GM03348 (cell line): ENCODE data around the gene NOC2L.

Source experiments
- DNase-seq: peaks from one replicate; pipeline ENCODE4 v3.0.0; 2012; ENCODE audit warnings: low spot score

Gene NOC2L

DNA sequence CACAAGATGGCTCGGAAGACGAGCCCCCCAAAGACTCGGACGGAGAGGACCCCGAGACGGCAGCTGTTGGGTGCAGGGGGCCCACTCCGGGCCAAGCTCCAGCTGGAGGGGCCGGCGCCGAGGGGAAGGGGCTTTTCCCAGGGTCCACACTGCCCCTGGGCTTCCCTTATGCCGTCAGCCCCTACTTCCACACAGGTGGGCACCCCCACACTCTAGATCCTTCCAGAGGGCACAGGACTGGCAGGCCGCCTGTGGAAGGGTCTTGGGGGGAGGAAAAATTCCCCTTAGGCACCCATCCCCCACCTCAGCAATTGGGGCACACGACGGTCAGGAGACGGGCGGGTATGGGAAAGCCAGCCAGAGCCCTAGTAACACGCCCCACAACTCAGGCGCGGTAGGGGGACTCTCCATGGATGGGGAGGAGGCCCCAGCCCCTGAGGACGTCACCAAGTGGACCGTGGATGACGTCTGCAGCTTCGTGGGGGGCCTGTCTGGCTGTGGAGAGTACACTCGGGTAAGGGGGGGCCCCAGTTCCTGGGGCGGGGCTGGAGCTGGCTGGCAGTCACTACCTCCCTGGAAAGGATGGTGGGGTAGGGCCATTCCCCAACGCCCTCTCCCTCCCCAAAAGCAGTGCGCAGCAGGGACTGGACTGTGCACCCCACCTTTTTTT, 16.1 kb downstream of the NOC2L start:
- no peak for DNase-seq

DNA sequence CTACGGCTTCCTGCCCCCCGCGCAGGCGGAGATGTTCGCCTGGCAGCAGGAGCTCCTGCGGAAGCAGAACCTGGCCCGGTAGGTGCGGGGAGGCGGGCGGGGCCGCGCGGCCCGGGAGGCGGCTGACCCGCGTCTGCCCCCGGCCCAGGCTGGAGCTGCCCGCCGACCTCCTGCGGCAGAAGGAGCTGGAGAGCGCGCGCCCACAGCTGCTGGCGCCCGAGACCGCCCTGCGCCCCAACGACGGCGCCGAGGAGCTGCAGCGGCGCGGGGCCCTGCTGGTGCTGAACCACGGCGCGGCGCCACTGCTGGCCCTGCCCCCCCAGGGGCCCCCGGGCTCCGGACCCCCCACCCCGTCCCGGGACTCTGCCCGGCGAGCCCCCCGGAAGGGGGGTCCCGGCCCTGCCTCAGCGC, 16.6 kb downstream of the NOC2L start:
- no peak for DNase-seq

DNA sequence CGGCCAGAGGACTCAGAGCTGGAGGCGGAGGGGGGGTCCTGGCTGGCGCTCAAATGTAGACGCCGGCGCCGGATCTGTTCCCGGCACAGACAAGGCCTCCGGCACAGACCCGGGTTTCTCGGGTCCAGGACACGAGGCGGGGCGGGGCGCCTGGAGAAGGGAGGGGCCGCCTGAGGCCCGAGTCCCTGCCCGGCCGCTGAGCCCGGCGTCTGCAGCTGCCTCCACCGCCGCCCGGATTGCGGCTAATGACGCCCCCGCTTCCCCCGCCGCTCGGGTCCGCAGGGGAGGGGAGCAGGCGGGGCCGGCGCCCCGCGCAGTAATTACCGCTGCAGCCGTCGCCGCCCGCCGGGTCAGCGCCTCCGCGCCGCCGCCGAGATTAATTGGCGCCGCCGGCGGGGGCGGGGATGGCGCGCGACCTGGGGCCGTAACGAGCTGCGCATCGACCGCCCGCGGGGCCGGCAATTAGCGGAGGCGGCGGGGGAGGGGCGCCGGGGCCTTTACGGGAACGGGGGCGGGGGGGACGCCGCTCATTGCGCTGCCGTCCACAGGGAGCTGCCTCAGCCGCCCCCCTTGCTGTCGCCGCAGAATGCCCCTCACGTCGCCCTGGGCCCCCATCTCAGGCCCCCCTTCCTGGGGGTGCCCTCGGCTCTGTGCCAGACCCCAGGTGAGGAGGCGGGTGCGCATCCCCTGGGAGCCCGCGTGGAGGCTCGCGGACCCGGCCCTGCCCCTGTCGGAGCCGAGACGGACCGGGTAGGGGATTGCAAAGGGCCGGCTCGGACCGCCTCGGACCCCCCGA, 17.3 kb downstream of the NOC2L start:
- DNase-seq = peak; percentile 93

DNA sequence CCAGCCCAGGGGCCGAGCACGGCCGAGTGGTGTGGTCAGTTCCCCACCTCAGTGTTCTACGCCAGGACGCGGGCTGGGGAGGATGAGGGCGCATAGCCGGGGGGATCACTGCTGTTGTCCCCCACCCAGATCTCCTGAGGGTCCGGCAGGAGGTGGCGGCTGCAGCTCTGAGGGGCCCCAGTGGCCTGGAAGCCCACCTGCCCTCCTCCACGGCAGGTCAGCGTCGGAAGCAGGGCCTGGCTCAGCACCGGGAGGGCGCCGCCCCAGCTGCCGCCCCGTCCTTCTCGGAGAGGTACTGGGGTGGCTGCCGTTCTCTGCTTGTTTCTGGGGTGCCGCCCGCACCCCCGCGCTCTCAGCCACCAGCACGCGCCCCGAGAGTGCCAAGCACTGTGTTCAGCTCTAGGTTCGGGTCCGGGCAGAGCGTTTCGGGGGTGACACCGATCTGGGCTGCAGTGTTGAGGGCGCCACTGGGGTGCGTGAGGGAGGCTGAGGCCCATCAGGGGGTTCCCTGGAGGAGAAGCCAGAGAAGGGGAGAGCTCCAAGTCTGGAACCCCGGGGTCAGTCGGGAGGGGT, 18.0 kb downstream of the NOC2L start:
- DNase-seq = no peak

DNA sequence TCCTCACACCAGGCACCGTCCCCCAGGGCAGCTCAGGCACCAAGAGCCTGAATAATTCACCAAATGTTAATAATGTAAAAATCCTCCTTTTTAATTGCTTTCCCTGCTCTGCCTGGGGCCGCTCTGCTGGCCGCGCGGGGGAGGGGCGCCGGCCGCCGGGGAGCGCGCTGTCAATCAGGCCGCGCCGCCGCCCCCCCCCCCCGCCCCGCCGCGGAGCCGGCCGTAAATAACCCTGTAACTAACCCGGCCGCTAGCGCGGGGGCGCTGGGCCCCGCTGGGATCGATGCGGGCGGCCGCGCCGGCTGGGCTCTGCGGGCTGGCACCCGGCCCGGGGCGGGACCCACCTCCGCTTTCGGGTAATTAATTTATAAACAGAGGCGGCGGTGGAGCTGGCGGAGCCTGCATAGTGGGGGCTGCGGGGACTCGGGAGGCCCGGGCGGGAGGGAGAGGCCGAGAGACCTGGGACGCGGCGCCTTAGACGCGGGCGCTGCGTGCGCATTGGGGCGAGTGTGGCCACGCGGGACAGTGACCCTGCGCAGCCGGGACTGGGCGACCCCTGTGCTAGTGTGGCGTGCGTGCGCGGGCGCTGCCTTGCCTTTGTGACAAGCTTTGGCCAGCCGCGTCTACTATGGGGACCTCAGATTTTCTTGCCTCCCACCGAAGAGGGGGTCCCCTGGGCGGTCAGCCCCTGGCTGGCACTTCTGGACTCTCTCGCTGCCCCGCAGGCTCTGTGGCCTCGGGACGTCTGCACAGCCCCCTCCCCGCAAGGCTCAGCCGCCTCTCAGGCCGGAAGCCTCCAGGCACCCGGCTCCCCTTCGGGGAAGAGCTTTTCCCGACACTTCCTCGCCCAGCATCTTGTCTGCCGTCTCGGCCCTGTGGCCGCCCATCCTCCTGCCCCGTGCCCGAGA, 18.7 kb downstream of the NOC2L start:
- DNase-seq = peak; percentile 82

DNA sequence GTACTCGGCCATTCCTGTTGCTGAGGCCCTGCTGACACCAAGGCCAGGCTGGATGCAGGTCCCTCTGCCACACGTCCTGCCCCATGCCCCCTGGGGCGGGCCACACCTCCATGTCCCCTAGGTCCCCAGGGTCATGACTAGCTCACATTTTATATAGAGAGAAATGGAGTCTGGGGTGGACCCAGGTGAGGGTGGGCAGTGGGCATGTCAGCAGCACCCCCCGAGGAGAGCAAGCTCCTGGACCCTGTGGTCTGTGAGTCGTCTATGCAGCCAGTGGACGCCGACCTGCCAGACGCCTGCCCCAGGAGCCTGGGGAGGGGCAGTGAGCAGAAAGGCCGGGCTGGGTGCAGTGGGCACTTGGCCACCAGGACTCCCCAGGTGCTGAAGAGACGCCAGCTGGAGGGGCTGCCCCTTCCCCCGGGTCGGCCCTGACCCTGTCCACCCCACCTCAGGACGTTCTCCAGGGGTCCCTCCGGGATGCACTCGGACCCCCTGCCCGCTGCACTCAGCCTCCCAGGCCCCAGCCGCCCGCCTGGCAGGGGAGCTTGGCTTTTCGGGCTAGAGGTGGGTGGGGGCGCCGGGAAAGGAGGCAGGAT, 19.4 kb downstream of the NOC2L start:
- DNase-seq = no peak

DNA sequence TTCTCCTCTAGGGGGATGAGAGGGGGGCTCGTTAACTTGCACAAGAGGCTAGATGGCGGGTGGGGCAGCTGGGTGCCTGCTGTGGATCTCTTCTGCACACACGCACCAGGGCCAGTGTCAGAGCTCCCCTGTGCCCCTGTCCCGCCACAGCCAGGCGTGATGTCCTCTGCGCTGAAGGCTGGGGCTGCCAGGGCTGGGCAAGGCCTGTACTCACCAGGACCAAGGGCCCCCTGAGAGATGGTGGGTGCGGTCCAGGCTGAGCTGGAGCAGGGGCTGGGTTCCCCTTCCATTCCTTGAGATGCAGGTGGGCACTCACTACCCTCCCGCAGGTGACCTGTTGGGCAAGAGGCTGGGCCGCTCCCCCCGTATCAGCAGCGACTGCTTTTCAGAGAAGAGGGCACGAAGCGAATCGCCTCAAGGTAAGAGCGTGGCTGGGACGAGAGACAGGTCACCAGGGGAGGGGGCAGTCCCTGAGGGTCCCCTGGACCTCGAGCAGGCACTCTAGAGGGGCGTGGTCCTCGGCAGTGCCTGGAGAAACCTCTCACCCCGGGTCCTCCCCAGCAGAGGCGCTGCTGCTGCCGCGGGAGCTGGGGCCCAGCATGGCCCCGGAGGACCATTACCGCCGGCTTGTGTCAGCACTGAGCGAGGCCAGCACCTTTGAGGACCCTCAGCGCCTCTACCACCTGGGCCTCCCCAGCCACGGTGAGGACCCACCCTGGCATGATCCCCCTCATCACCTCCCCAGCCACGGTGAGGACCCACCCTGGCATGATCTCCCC, 20.2 kb downstream of the NOC2L start:
- DNase-seq = no peak

DNA sequence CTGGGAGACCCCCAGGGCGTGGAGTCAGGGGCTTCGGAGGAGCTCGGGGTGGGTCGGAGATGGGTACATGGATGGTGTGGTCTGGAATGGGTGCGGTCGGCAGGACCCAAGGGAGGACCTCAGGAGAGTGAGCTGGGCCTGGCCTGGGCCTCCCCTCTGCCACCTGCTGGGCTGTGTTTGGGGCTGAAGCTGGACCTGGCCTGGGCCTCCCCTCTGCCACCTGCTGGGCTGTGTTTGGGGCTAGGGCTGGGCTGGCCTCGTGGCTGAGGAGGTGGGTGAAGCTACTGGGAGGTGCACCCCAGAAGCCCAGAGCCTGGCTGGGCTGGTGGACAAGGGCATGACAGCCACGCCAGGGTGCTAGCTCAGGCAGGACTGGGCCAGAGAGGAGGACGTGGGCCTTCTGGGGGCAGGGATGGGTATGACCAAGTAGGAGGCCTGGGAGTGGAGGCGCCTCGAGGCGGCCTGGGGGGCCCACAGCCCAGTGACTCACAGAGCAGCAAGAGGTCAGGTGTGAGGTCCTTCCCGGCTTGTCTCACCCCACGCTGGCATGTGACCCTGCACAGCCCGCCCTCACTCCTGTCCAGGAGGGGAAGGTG, 20.9 kb downstream of the NOC2L start:
- peak; percentile 45 for DNase-seq

DNA sequence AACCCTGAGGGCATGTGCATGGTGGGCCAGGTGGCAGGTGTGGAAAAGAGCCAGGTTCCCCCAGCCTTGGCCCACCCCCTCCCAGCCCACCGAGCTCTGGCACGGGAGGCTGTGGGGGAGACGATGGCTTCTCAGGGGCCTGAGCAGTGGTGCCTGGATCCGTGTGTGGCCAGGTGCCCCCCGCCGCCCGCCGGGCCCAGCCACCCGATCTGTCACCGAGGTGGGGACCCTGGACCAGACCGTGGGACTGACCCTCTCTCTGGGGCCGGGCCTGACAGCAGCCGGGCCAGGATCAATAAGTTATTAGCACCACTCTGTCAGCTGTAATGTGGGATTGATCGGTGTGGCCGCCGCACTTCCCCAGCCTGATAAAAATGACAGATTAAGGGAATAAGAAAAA, 21.5 kb downstream of the NOC2L start:
- DNase-seq = no peak

DNA sequence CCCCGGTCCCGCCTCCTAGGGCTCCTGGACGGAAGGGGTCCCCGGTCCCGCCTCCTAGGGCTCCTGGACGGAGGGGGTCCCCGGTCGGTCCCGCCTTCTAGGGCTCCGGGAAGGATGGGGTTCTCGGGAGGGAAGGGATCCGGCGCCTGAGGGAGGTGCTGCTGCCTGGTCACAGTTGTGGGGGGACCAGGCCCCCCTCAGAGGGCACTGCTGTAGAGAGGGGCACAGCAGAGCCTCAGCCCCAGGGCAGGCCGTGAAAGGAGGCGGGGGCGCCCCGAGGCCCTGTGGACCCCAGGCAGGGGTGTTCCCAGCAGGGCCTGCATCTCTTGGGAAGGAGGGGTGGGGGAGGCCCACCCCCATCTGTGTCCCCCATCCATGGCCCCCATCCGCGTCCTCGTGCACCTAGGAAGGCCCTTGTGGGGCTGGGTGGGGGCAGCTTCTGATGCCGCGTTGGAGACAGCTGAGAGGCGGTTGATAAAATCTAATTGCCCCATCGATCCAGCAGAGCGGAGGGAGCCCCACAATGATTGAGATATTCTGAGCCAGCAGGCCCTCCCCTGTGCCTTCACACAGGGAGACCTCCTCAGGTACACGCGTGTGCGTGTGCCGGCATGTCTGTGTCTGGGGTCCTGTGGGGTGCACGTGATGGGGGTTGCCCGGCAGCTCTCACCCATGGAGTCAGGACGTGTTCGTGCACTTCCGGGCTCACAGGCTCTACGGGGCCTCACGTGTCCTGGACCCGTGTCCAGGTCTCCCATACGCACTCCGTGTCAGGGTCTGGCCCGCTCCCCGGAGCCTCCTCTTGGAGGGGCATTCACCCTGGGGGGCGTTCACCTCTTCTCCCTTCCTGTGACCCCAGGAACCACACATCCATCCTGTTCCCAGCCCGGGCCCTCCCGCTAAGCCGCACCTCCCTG, 22.4 kb downstream of the NOC2L start:
- no peak for DNase-seq

DNA sequence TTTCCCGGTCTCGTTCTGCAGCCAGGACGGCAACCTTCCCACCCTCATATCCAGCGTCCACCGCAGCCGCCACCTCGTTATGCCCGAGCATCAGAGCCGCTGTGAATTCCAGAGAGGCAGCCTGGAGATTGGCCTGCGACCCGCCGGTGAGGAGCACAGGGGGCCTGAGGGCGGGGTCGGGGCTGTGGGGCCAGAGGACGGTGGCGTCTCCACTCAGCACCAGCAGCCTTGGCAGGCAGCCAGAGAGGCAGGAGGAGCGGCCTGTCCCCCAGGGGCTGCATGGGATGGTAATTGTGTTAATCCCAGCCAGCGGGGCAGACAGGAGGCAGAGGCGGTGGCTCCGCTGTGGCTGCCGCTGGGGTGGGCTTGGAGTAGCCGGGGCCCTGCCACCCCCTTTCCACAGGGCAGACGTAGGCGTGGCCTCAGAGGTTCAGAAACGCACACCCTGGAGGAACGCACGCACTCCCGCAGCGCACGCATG, 23.3 kb downstream of the NOC2L start:
- DNase-seq = no peak

DNA sequence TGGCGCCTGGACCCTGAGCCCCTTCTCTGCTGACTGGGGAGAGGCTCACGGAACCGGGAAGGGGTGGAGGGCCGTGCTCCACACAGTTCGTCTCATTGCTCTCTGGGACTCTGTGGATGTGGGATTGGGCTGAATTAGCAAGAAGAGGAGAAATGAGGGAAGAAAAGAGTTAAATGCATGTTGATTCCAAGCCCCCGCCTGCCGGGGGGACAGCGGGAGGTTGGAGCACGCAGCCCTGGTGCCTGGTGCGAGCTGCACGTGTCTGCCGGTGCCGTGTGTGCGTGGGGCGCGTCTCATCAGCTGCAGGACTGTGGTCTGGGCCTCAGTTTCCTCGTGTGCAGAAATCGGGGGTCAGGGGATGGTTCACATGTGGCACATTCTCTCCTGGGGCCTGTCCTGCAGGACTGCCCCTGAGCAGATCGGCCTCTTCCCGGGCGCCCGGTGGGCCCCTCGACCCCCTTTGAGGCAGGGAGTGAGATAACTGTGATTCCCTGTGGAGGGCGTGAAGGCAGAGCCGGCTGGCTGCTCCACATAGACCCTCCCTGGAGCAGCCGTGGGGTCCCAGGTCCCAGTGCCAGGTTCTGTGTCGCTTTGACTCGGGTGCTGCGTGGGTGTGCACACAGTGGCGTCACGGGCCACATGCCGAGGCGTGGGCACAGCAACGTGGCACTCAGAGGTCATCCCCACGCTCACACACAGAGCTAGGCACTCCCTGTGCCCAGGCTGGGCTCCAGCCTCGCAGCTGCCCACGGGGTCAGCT, 23.9 kb downstream of the NOC2L start:
- DNase-seq = no peak

DNA sequence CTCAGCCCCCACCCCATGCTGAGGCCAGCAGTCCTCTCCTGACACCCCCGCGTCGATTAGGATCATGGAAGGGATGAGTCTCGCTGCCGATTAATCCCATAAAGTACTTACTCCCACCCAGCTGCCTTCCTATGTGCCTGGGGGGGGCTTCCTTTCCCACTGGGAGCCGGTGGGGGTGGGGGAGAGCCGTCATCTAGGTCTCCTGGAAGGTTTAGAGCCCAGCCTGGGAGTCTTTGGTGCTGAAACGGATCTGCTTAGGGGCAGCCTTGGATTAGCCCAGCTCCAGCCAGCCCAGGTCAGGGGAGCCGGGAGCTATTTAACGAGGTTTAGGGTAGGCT, 25.5 kb downstream of the NOC2L start:
- DNase-seq = no peak

DNA sequence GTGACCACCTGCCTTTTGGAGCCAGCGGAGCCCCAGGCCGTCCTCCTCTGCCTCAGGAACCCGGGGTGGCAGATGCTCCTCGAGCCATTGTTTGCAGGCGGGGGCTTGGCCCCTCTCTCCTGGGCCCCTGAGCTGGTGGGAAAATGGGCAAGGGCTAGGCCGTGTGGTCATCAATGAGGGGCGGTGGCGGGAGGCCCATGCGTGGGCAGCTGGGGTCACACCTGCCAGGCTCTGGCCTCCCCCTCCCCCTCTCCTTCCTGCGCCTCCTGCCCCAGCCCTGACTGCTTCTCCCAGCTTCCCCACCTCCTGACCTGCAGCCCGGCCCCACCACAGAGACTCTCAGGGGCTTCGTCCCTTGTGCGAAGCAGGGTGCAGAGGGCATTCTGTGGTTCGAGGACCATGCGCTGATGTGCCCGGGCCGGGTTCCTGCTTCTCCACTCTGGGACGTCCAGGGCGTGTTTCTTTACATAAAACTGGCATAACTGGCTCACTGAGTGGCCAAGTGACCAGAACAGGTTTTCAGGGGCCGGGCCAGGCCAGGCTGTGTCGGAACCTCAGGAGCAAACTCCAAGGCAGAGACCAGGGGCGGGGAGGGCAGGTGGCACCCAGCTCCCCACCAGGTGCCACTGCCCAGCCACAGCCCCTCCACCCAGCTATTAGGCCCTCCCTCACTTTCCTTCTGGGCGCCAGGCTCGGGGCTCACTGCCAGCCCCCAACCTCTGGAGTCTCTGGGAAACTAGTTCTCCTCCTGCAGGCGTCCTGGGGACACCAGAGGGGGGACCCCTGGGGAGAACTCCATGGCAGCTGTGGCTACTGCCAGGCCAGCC, 26.1 kb downstream of the NOC2L start:
- no peak for DNase-seq

DNA sequence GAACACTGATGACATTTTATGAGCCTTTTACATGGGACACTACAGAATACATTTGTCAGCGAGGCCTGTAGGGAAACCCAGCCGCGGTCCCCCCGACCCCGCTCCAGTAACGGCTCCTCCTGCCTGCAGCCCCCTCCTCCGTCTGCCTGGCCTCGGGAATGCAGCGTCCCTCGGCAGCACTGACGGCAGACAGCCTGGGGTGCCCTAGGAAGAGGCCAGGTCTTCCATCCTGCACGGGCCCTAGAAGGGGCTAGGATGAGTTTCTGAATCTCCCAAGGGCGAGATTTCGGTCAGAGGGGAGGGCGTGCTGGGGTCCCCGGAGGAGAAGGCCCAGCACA, 26.9 kb downstream of the NOC2L start:
- DNase-seq = no peak

DNA sequence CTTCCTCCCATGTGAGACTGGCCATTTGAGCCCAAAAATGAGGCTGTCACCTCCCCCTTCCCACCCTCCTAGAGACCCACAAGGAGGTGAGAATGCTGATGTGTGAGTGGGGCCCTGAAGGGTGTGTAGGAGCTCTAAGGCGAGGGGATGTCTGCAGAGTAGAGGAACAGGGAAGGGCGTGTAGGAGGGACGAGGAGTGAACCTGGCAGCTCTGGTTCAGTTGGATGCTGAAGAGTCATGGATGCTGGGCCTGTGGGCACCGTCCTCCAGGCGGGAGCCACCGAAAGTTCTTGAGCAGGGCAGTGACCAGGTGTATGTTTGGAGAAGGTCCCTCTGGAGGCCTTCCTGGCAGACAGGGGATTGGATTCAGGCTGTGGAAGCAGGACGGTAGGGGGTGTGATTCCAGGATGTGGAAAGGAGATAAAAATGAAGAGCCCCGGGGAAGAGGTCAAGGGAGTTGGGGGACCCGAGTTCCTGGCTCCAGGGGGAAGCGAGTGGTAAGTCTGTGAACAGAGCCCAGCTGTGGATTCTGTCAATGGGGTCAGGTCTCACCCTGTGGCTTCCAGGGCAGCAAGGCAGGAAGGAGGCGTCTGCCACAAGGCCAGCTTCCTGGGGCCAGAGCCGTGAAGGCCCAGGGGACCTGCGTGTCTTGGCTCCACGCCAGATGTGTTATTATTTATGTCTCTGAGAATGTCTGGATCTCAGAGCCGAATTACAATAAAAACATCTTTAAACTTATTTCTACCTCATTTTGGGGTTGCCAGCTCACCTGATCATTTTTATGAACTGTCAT, 27.5 kb downstream of the NOC2L start:
- DNase-seq = no peak

DNA sequence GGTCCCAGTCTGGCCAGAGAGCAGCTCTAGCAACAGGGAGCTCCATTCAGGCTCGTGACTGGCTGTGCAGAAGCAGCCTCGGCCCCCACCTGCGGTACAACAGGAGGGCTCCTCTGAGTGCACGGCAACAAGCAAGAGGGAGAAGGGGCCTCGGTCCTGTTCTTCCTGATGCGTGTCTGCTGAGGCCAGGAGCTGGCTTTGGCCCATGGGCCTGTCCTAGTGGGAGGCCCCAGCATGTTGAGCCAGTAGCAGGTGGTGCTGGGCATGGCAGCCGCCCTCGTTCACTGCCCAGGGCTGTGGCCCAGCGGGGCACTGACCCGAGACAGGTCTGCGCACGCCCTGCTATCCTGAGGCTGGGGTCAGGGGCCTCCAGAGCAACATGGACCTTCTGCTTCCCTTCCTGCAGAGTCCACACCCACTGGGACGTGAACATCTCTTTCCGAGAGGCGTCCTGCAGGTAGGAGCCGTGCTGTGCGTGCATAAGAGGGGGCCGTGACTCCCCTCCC, 28.4 kb downstream of the NOC2L start:
- DNase-seq = no peak
